Measurements from ENCODE around the gene RALGAPB.

Gene RALGAPB

DNA sequence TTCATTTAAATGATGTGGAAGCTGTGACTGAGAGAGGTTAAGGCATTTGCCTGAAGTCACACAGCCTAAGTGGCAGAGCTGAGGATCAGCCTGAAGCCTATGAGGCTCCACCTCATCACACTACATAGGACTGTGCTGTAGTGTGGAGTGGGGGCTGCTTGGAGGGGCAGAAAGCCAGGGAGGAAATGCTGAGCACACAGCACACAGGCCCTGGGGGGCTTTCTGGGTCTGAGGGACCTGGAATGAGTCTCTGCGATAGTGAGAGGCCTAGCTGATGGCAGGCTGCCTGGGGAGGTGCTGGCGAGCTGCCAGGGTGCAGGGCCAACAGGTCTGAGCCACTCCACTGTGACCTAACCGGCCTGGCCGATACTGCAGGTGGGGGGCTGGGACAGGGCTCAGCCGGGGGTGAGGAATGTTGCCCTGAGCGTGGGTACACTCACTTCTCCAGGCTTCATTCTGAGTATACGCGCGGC is 126.8 kb downstream of the RALGAPB start:
- DNase-seq (ENCODE audit: low read depth, low spot score): no peak
- ChIA-PET POLR2A (no interaction called here), CTCF (interaction anchor here (1.0 kb wide), 1 partner anchor 34 kb away, joined by 3 read pairs; no protein-coding TSS in a partner anchor)
- TF ChIP-seq, protein P1, sequence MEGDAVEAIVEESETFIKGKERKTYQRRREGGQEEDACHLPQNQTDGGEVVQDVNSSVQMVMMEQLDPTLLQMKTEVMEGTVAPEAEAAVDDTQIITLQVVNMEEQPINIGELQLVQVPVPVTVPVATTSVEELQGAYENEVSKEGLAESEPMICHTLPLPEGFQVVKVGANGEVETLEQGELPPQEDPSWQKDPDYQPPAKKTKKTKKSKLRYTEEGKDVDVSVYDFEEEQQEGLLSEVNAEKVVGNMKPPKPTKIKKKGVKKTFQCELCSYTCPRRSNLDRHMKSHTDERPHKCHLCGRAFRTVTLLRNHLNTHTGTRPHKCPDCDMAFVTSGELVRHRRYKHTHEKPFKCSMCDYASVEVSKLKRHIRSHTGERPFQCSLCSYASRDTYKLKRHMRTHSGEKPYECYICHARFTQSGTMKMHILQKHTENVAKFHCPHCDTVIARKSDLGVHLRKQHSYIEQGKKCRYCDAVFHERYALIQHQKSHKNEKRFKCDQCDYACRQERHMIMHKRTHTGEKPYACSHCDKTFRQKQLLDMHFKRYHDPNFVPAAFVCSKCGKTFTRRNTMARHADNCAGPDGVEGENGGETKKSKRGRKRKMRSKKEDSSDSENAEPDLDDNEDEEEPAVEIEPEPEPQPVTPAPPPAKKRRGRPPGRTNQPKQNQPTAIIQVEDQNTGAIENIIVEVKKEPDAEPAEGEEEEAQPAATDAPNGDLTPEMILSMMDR (IDR thresholded peaks at IDR 0.05; ENCODE audit: insufficient read depth, low read length, missing control alignments): no peak
- H3K4me3 ChIP-seq (ENCODE audit: low read depth, low read length): no peak overlapping the region

DNA sequence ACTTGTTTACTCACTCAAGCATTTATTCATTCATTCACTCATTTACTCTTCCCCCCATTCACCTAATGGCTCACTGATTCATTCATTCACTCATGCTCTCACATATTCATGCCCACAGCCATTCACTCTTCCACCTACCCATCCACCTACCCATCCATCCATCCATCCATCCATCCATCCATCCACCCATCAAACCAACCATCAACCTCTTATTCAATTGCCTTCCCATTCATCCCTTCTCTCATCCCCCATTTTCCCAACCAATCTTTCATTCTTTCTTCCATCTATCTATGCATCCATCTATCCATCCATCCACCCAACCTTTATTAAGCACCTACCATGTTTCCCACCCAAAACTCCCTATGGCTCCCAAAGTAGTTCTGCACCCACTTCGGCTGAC is 127.4 kb downstream of the RALGAPB start:
- ChIA-PET CTCF (no interaction called here), POLR2A (no interaction called here)
- TF ChIP-seq, protein P1 (IDR thresholded peaks at IDR 0.05; ENCODE audit: insufficient read depth, low read length, missing control alignments): no peak
- DNase-seq (ENCODE audit: low read depth, low spot score): no peak
- no peak overlapping the region for H3K4me3 ChIP-seq (ENCODE audit: low read depth, low read length)

DNA sequence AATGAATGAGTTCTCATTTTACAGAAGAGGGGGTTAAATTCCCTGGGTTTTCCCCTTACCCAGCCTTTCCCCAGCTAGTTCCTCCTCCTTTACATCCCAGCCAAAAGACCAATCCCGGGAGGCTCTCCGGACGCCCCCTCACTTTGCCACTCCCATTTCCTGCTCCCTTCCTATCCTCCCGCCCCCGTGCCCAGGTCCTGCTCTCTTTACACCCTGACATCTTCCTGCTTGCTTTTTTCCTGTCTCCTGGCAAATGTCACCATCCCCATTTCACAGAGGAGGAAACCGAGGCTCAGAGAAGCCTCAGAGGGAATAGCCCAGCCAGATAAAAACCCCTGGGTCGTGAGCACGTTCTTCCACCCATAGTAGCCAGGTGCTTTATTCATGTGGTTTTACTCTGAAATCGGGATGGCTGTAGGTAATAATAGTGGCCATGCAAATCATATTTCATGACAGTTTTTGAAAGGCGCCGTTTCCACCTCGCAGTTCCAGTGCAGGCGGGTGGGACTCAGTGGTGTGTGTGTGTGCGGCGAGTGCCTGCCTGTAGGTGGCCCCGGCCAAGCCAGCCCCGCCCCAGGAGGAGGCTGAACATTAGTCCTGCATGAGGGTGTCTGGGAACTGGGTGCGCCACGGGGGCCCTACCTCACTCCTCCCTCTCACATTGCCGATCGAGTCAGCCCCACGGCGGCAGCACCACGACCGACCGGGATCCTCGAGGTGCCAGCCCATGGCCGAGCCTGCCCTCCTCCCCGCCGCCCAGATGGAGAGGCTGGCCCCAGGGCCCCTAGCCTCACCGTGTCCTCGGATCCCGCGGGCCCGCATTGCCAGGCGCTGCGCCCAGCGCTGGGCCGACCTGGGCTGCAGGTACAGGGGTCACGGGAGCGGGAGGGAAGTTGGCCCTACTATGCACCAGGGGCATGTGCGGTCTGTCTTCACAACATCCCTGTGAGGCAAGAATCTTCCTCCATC is 128.9 kb downstream of the RALGAPB start, which contains the start of gene ARHGAP40:
TSS of gene ARHGAP40 (plus strand) at position 594 of the 969 bp plus-strand sequence.
- ChIA-PET POLR2A (no interaction called here), CTCF (no interaction called here)
- DNase-seq (ENCODE audit: low read depth, low spot score): no peak
- TF ChIP-seq, protein P1 (IDR thresholded peaks at IDR 0.05; ENCODE audit: insufficient read depth, low read length, missing control alignments): no peak
- H3K4me3 ChIP-seq (ENCODE audit: low read depth, low read length): no peak within 1 kb of the TSS

DNA sequence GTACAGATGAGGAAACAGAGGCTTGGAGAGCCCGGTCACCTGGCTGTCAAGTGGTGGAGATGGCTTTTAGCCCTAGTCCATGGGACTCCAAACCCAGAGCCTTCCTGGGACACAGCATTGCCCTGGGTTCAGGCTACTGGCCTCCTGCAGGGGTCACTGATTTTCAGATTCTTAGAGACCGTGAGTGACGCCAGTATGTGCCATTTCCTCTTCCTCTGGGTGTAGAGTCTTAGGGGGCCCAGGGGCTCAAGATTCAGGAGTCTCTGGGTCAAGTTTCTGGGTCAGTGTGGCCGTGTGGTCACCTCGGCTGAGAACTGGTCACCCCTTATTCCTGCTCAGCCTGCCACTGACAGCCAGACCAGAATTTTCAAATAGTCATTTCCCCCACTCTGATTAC is 129.5 kb downstream of the RALGAPB start:
- CTCF ChIA-PET: no interaction called here
- POLR2A ChIA-PET: no interaction called here
- no peak for DNase-seq (ENCODE audit: low read depth, low spot score)
- H3K4me3 ChIP-seq (ENCODE audit: low read depth, low read length): no peak overlapping the region
- TF ChIP-seq, protein P1 (IDR thresholded peaks at IDR 0.05; ENCODE audit: insufficient read depth, low read length, missing control alignments): no peak

DNA sequence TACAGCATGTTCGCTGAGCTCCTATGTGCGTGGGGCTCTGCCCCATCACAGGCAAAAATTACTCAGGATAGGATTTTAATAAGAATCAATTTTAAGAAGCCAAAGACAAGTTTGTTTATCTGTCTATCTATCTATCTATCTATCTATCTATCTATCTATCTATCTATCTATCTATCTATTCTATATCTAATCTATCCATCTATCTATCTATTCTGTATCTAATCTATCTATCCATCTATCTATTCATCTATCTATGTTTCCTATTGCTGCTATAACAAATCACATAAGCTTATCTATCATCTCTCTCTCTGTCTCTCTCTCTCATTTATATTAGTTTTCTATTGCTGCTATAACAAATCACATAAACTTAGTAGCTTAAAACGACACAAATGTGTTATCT is 130.6 kb downstream of the RALGAPB start:
- ChIA-PET POLR2A (no interaction called here), CTCF (interaction anchor here (0.6 kb wide), 1 partner anchor 30 kb away, joined by 3 read pairs; no protein-coding TSS in a partner anchor)
- TF ChIP-seq, protein P1 (IDR thresholded peaks at IDR 0.05; ENCODE audit: insufficient read depth, low read length, missing control alignments): no peak
- no peak overlapping the region for H3K4me3 ChIP-seq (ENCODE audit: low read depth, low read length)
- no peak for DNase-seq (ENCODE audit: low read depth, low spot score)

DNA sequence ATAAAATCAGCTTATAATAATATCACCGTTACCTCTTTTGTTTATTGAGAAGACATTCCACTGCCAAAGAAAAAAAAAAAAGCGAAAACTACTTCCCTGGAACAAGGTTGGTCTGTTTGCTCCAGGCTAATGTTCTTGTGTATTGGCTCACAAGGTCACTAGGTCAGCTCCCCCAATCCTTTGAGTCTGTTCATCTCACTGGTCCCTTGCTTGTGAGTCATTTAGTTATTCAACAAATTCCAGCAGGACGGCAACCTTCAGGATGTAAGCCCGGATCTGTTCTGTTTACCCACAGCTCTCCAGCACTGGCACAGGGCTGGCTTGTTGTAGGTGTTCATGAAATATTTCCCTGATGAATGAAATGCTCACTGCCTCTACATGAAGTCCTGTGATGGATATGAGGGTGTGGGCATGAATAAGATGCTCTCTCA is 132.2 kb downstream of the RALGAPB start:
- CTCF ChIA-PET: no interaction called here
- no peak overlapping the region for H3K4me3 ChIP-seq (ENCODE audit: low read depth, low read length)
- no peak for DNase-seq (ENCODE audit: low read depth, low spot score)
- POLR2A ChIA-PET: no interaction called here
- TF ChIP-seq, protein P1 (IDR thresholded peaks at IDR 0.05; ENCODE audit: insufficient read depth, low read length, missing control alignments): no peak
